A673 (cell line): ENCODE measurements around the gene RYR1.

Source experiments
- CTCF ChIP-seq: fragments of 300-800, 200-600 bp; sonication (generic); conservative IDR thresholded peaks from 2 replicates; pipeline ENCODE4 v1.5.1; 2017; ENCODE audit warnings: low read depth, mild to moderate bottlenecking, antibody characterized with exemption, low read length, moderate library complexity, mixed read lengths
- EZH2 ChIP-seq: fragments of 200-600 bp; sonication (generic); IDR thresholded peaks from 2 replicates; pipeline ENCODE4 v1.6.1; 2017; ENCODE audit warnings: borderline replicate concordance, low read depth, mild to moderate bottlenecking, mixed read lengths, antibody characterized with exemption, low read length; ENCODE audit not compliant: poor library complexity, severe bottlenecking

GRCh38 chr19:38563475-38563874, 130.0 kb downstream of the RYR1 start:
- TF ChIP-seq CTCF = no peak
- TF ChIP-seq EZH2 = no peak
